ENCODE measurements around the gene GSTT2.

The GSTT2 gene

GRCh38 chr22:24016156-24016555 is 36.2 kb downstream of the GSTT2 start:
- POLR2A ChIA-PET = interaction anchor here (0.6 kb wide), 1 partner anchor 11 kb away, joined by 3 read pairs; no protein-coding TSS in a partner anchor

GRCh38 chr22:24021304-24021703 is 41.4 kb downstream of the GSTT2 start:
- POLR2A ChIA-PET = no interaction called here
- TF ChIP-seq ZNF384 (IDR thresholded peaks at IDR 0.05) = no peak
- no peak for TF ChIP-seq HDGF (IDR thresholded peaks at IDR 0.05; ENCODE audit: borderline replicate concordance)
- TF ChIP-seq NFRKB (IDR thresholded peaks at IDR 0.05) = no peak
- TF ChIP-seq FOXK2 (IDR thresholded peaks at IDR 0.05) = no peak
- no peak for TF ChIP-seq TARDBP (IDR thresholded peaks at IDR 0.05)
- no peak for TF ChIP-seq FOXM1 (IDR thresholded peaks at IDR 0.05; ENCODE audit: borderline replicate concordance)
- no peak for TF ChIP-seq FOXA1 (IDR thresholded peaks at IDR 0.05)
- no peak for TF ChIP-seq PKNOX1 (IDR thresholded peaks at IDR 0.05)
- no peak for TF ChIP-seq ARNT (IDR thresholded peaks at IDR 0.05)
- TF ChIP-seq CTBP1 (IDR thresholded peaks at IDR 0.05; ENCODE audit: borderline replicate concordance) = no peak
- TF ChIP-seq ELF4 (IDR thresholded peaks at IDR 0.05) = no peak
- TF ChIP-seq SUZ12 (IDR thresholded peaks at IDR 0.05) = no peak
- no peak for TF ChIP-seq SP1 (IDR thresholded peaks at IDR 0.05)
- no peak for TF ChIP-seq BHLHE40 (IDR thresholded peaks at IDR 0.05; ENCODE audit: borderline replicate concordance)
- TF ChIP-seq LEF1 (IDR thresholded peaks at IDR 0.05; ENCODE audit: borderline replicate concordance) = no peak
- DNase-seq (ENCODE audit: extremely low spot score) = no peak
- CTCF ChIA-PET = no interaction called here

More at GRCh38 chr22:24016156-24016555, 36.2 kb downstream of the GSTT2 start:
- TF ChIP-seq PKNOX1 (IDR thresholded peaks at IDR 0.05) = no peak
- no peak for TF ChIP-seq ELF4 (IDR thresholded peaks at IDR 0.05)
- TF ChIP-seq SP1 (IDR thresholded peaks at IDR 0.05) = no peak
- TF ChIP-seq HDGF (IDR thresholded peaks at IDR 0.05; ENCODE audit: borderline replicate concordance) = no peak
- no peak for TF ChIP-seq NFRKB (IDR thresholded peaks at IDR 0.05)
- no peak for TF ChIP-seq FOXK2 (IDR thresholded peaks at IDR 0.05)
- no peak for TF ChIP-seq L3MBTL2 (conservative IDR thresholded peaks at IDR 0.05)
- TF ChIP-seq ZNF384 (IDR thresholded peaks at IDR 0.05) = no peak
- no peak for TF ChIP-seq BHLHE40 (IDR thresholded peaks at IDR 0.05; ENCODE audit: borderline replicate concordance)
- no peak for TF ChIP-seq LEF1 (IDR thresholded peaks at IDR 0.05; ENCODE audit: borderline replicate concordance)
- TF ChIP-seq CTBP1 (IDR thresholded peaks at IDR 0.05; ENCODE audit: borderline replicate concordance) = no peak
- TF ChIP-seq FOXA1 (IDR thresholded peaks at IDR 0.05) = no peak
- no peak for TF ChIP-seq ARNT (IDR thresholded peaks at IDR 0.05)
- TF ChIP-seq TARDBP (IDR thresholded peaks at IDR 0.05) = no peak
- no peak for TF ChIP-seq SUZ12 (IDR thresholded peaks at IDR 0.05)
- no peak for TF ChIP-seq FOXM1 (IDR thresholded peaks at IDR 0.05; ENCODE audit: borderline replicate concordance)
- no peak for DNase-seq (ENCODE audit: extremely low spot score)
- CTCF ChIA-PET = interaction anchor here (0.6 kb wide), 1 partner anchor 18 kb away, joined by 3 read pairs; no protein-coding TSS in a partner anchor

DNA sequence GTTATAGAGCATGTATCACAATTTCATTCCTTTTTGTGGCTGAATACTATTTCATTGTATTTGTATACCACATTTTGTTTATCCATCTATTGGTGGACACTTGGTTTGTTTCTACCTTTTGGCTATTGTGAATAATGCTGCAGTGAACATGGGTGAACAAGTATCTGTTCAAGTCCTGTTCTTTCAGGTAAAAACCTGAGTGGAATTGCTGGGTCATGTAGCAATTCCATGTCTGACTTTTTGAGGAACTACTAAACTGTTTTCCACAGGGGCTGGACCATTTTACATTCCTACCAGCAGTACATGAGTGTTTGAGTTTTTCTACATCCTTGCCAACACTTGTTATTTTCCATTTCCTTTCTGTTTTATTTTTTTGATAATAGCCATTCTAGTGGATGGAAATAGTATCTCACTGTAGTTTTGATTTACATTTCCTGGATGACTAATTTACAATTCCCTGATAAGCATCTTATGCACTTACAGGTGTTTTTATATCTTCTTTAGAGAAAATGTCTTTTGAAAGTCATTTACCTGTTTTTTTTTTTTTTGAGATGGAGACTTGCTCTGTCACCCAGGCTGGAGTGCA is 43.4 kb downstream of the GSTT2 start:
- no peak for DNase-seq (ENCODE audit: extremely low spot score)
- TF ChIP-seq L3MBTL2 (conservative IDR thresholded peaks at IDR 0.05) (no peak), PKNOX1 (IDR thresholded peaks at IDR 0.05) (no peak), NFRKB (IDR thresholded peaks at IDR 0.05) (no peak), HDGF (IDR thresholded peaks at IDR 0.05; ENCODE audit: borderline replicate concordance) (no peak), LEF1 (IDR thresholded peaks at IDR 0.05; ENCODE audit: borderline replicate concordance) (no peak), FOXK2 (IDR thresholded peaks at IDR 0.05) (no peak), SP1 (IDR thresholded peaks at IDR 0.05) (no peak), BHLHE40 (IDR thresholded peaks at IDR 0.05; ENCODE audit: borderline replicate concordance) (no peak), SUZ12 (IDR thresholded peaks at IDR 0.05) (no peak), FOXM1 (IDR thresholded peaks at IDR 0.05; ENCODE audit: borderline replicate concordance) (no peak), TARDBP (IDR thresholded peaks at IDR 0.05) (no peak), CTBP1 (IDR thresholded peaks at IDR 0.05; ENCODE audit: borderline replicate concordance) (no peak), ZNF384 (IDR thresholded peaks at IDR 0.05) (no peak), ARNT (IDR thresholded peaks at IDR 0.05) (no peak), FOXA1 (IDR thresholded peaks at IDR 0.05) (no peak), ELF4 (IDR thresholded peaks at IDR 0.05) (no peak)
- CTCF ChIA-PET = no interaction called here
- POLR2A ChIA-PET = no interaction called here

DNA sequence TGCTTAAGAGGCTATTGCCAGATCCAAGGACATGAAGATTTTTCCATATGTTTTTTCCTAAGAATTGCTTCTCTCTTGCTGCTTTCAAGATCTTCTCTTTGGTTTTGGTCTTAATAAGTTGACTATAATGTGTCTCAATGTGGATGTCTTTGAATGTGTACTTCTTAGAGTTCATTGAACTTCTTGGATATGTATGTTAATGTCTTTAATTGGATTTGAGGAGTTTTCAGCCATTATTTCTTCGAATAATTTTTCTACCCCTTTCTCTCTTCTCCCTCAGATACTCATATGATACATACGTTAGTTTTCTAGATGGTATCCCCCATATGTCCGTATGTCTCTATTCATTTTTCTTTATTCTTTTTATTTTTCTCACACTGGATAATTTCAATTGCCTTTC is 44.4 kb downstream of the GSTT2 start:
- ChIA-PET POLR2A (no interaction called here), CTCF (no interaction called here)
- TF ChIP-seq NFRKB (IDR thresholded peaks at IDR 0.05) (no peak), HDGF (IDR thresholded peaks at IDR 0.05; ENCODE audit: borderline replicate concordance) (no peak), BHLHE40 (IDR thresholded peaks at IDR 0.05; ENCODE audit: borderline replicate concordance) (no peak), SP1 (IDR thresholded peaks at IDR 0.05) (no peak), L3MBTL2 (conservative IDR thresholded peaks at IDR 0.05) (no peak), ARNT (IDR thresholded peaks at IDR 0.05) (no peak), CTBP1 (IDR thresholded peaks at IDR 0.05; ENCODE audit: borderline replicate concordance) (no peak), FOXA1 (IDR thresholded peaks at IDR 0.05) (no peak), LEF1 (IDR thresholded peaks at IDR 0.05; ENCODE audit: borderline replicate concordance) (no peak), PKNOX1 (IDR thresholded peaks at IDR 0.05) (no peak), ZNF384 (IDR thresholded peaks at IDR 0.05) (no peak), TARDBP (IDR thresholded peaks at IDR 0.05) (no peak), FOXK2 (IDR thresholded peaks at IDR 0.05) (no peak), SUZ12 (IDR thresholded peaks at IDR 0.05) (no peak), ELF4 (IDR thresholded peaks at IDR 0.05) (no peak), FOXM1 (IDR thresholded peaks at IDR 0.05; ENCODE audit: borderline replicate concordance) (no peak)
- DNase-seq (ENCODE audit: extremely low spot score) = no peak

DNA sequence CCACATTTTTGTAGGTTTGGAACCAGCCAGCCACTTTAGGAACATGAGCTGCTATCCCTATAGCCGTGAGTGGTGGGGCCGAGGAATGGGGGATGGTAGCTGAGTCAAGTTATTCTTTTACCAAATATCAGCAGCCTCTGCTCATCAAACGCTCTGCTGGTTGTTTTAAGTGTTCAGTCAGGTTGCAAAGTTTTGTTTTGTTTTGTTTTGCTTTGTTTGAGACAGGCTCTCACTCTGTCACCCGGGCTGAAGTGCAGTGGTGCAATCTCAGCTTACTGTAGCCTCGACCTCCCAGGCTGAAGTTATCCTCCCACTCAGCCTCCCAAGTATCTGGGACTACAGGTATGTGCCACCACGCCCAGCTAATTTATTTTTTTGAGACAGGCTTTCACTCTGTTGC is 45.5 kb downstream of the GSTT2 start:
- TF ChIP-seq L3MBTL2 (conservative IDR thresholded peaks at IDR 0.05) (no peak), SP1 (IDR thresholded peaks at IDR 0.05) (no peak)
- ChIA-PET CTCF (interaction anchor here (0.8 kb wide), 1 partner anchor 131 kb away, joined by 3 read pairs; no protein-coding TSS in a partner anchor), POLR2A (interaction anchor here (1.2 to 2.0 kb wide), 2 partner anchors 13 to 15 kb away, joined by 7 to 9 read pairs; partner anchors contain the start of gene CABIN1)

More for the DNA sequence above, 45.5 kb downstream of the GSTT2 start:
- peak; percentile 17 for DNase-seq (ENCODE audit: extremely low spot score)
